Neural progenitor cell (in vitro differentiated cells): ENCODE data around the gene ATP8B4.

Source experiments
- CTCF ChIP-seq: fragments of 200-600 bp; sonication (generic); IDR thresholded peaks from 2 replicates; pipeline ENCODE4 v1.5.1; 2017; ENCODE audit warnings: antibody characterized with exemption, mild to moderate bottlenecking
- EZH2 ChIP-seq: fragments of 200-600 bp; sonication (generic); IDR thresholded peaks from 2 replicates; pipeline ENCODE4 v1.6.1; 2017; ENCODE audit warnings: antibody characterized with exemption, mild to moderate bottlenecking, moderate library complexity

GRCh38 chr15:49901321-49901720, 217.7 kb downstream of the ATP8B4 start:
- TF ChIP-seq CTCF (no peak), EZH2 (no peak)
